Mesenchymal stem cell (in vitro differentiated cells and primary cell): ENCODE measurements around the gene C1orf52.

ENCODE experiments used
- DNase-seq: peaks from one replicate; pipeline ENCODE4 v3.0.0-alpha.2; 2013
- H2AFZ ChIP-seq: one replicate; pipeline ENCODE4 v1.6.1; 2013; ENCODE audit warnings: low read depth, mild to moderate bottlenecking, control low read depth, inconsistent platforms, low read length, moderate library complexity
- H2AK5ac ChIP-seq: 2 replicates; pipeline ENCODE4 v1.6.1; 2013; ENCODE audit warnings: low read length, moderate library complexity, mild to moderate bottlenecking, inconsistent platforms; ENCODE audit not compliant: severe bottlenecking
- H2BK120ac ChIP-seq: one replicate; pipeline ENCODE4 v1.6.1; 2013; ENCODE audit warnings: low read depth, mild to moderate bottlenecking, inconsistent platforms, low read length, moderate library complexity
- H2BK12ac ChIP-seq, 2 experiments: one replicate each; pipeline ENCODE4 v1.6.1; 2013; ENCODE audit warnings: inconsistent platforms in 2 of 2, low read length in 2 of 2, mild to moderate bottlenecking in 2 of 2, moderate library complexity in 2 of 2, control low read depth in 1 of 2
- H2BK15ac ChIP-seq: one replicate; pipeline ENCODE4 v1.6.1; 2013; ENCODE audit warnings: mild to moderate bottlenecking, low read depth, inconsistent platforms; ENCODE audit not compliant: poor library complexity, severe bottlenecking
- H2BK5ac ChIP-seq: 2 replicates; pipeline ENCODE4 v1.6.1; 2013; ENCODE audit warnings: low read depth, mild to moderate bottlenecking, low read length, control low read depth, inconsistent platforms; ENCODE audit not compliant: poor library complexity, severe bottlenecking
- H3K14ac ChIP-seq, 2 experiments: one replicate each; pipeline ENCODE4 v1.6.1; 2013; ENCODE audit warnings: inconsistent platforms in 2 of 2, low read length in 2 of 2, control low read depth in 1 of 2, mild to moderate bottlenecking in 1 of 2, moderate library complexity in 1 of 2
- H3K18ac ChIP-seq, 2 experiments: one replicate each; pipeline ENCODE4 v1.6.1; 2013; ENCODE audit warnings: inconsistent platforms in 2 of 2, low read length in 2 of 2, control low read depth in 1 of 2, low read depth in 1 of 2, mild to moderate bottlenecking in 1 of 2
- H3K23ac ChIP-seq, 2 experiments: one replicate each; pipeline ENCODE4 v1.6.1; 2013; ENCODE audit warnings: inconsistent platforms in 2 of 2, low read length in 2 of 2, mild to moderate bottlenecking in 2 of 2, moderate library complexity in 2 of 2, control low read depth in 1 of 2
- H3K27ac ChIP-seq: 2 replicates; pipeline ENCODE4 v1.5.1; 2013; ENCODE audit warnings: mild to moderate bottlenecking, moderate library complexity, low read length, control low read depth, inconsistent platforms; ENCODE audit not compliant: poor library complexity, severe bottlenecking
- H3K27me3 ChIP-seq, 2 experiments: 2 replicates each; pipeline versions ENCODE4 v1.6.1 to v1.7.0; 2013; ENCODE audit warnings: low read length in 2 of 2, mild to moderate bottlenecking in 2 of 2, moderate library complexity in 2 of 2, control low read depth in 1 of 2, inconsistent platforms in 1 of 2; ENCODE audit not compliant: control insufficient read depth in 1 of 2, insufficient read depth in 1 of 2
- H3K36me3 ChIP-seq, 2 experiments: 2 replicates each; pipeline versions ENCODE4 v1.6.1 to v1.7.0; 2013; ENCODE audit warnings: low read length in 2 of 2, control low read depth in 1 of 2, inconsistent platforms in 1 of 2, low read depth in 1 of 2, mild to moderate bottlenecking in 1 of 2; ENCODE audit not compliant: insufficient read depth in 2 of 2, control insufficient read depth in 1 of 2
- H3K4ac ChIP-seq, 2 experiments: one replicate each; pipeline ENCODE4 v1.6.1; 2013; ENCODE audit warnings: inconsistent platforms in 2 of 2, low read length in 2 of 2, mild to moderate bottlenecking in 2 of 2, moderate library complexity in 2 of 2, control low read depth in 1 of 2, low read depth in 1 of 2
- H3K4me1 ChIP-seq: 2 replicates; pipeline ENCODE4 v1.6.1; 2013; ENCODE audit warnings: low read depth, low read length, control low read depth; ENCODE audit not compliant: control insufficient read depth, insufficient read depth
- H3K4me2 ChIP-seq: 2 replicates; pipeline ENCODE4 v1.6.1; 2013; ENCODE audit warnings: low read length, mild to moderate bottlenecking, inconsistent platforms; ENCODE audit not compliant: poor library complexity, severe bottlenecking
- H3K4me3 ChIP-seq, 2 experiments: 2 replicates each; pipeline versions ENCODE4 v1.5.1 to v1.7.0; 2013; ENCODE audit warnings: low read length in 2 of 2, mild to moderate bottlenecking in 2 of 2, control low read depth in 1 of 2, low read depth in 1 of 2; ENCODE audit not compliant: insufficient read depth in 1 of 2
- H3K79me1 ChIP-seq: replicated peaks from 2 replicates; pipeline ENCODE4 v1.6.1; 2013; ENCODE audit warnings: mild to moderate bottlenecking, control low read depth, low read length, inconsistent platforms; ENCODE audit not compliant: poor library complexity, severe bottlenecking
- H3K9ac ChIP-seq: 2 replicates; pipeline ENCODE4 v1.7.0; 2013; ENCODE audit warnings: mild to moderate bottlenecking, low read length, moderate library complexity
- H3K9me3 ChIP-seq: 2 replicates; pipeline ENCODE4 v1.7.0; 2013; ENCODE audit warnings: mild to moderate bottlenecking, low read length; ENCODE audit not compliant: control insufficient read depth
- H4K8ac ChIP-seq: one replicate; pipeline ENCODE4 v1.6.1; 2013; ENCODE audit warnings: inconsistent platforms, mild to moderate bottlenecking, low read length, moderate library complexity
- H4K91ac ChIP-seq: one replicate; pipeline ENCODE4 v1.6.1; 2013; ENCODE audit warnings: mild to moderate bottlenecking, low read length, inconsistent platforms
- WGBS: methylation state at CpG from one replicate; pipeline ENCODE4 v1.1.7; 2013; ENCODE audit warnings: mixed read lengths; 5-methylcytosine and 5-hydroxymethylcytosine counted together

C1orf52 gene

DNA sequence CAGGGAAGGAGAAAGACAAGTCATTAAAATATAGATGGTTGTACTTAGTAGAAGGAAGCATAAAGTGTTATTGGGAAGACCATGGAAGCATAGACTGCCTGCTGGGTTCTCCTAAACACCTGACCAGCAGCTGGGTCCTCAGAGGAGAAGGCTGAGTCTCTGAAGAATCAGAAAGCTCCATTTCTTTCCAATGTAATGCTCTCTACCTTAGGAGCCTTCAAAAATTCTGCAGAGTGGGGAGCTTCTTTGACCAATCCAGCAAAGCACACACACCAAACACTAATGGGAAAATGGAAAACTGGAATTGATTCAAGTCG lies 38.0 kb upstream of the C1orf52 start:
- H3K18ac ChIP-seq: peak overlapping the region in 1 of 2 experiments; percentile 44
- no peaks in the 10 kb centered on the region for H3K36me3 ChIP-seq
- no peaks in the 10 kb centered on the region for H3K9me3 ChIP-seq
- no peak overlapping the region for H3K23ac ChIP-seq
- no peaks in the 10 kb centered on the region for H3K79me1 ChIP-seq
- WGBS: no CpG with 5 or more reads among the region's 1 CpG
- H3K4ac ChIP-seq: no peak overlapping the region
- DNase-seq: no peak
- no peak overlapping the region for H2BK120ac ChIP-seq
- no peak overlapping the region for H2AFZ ChIP-seq
- H3K4me1 ChIP-seq: peaks cover 19% of the 10 kb centered on the region
- H2BK15ac ChIP-seq: peak overlapping the region; percentile 85
- peak overlapping the region; percentile 91 for H3K27ac ChIP-seq
- H4K8ac ChIP-seq: no peak overlapping the region
- peak overlapping the region in 1 of 2 experiments; percentile 23 for H3K4me3 ChIP-seq
- H3K9ac ChIP-seq: peak overlapping the region; percentile 16
- H2BK12ac ChIP-seq: no peak overlapping the region
- H3K14ac ChIP-seq: no peak overlapping the region
- peak overlapping the region; percentile 59 for H2BK5ac ChIP-seq
- no peaks in the 10 kb centered on the region for H3K27me3 ChIP-seq
- peak overlapping the region; percentile 90 for H2AK5ac ChIP-seq
- no peak overlapping the region for H4K91ac ChIP-seq
- no peak overlapping the region for H3K4me2 ChIP-seq

DNA sequence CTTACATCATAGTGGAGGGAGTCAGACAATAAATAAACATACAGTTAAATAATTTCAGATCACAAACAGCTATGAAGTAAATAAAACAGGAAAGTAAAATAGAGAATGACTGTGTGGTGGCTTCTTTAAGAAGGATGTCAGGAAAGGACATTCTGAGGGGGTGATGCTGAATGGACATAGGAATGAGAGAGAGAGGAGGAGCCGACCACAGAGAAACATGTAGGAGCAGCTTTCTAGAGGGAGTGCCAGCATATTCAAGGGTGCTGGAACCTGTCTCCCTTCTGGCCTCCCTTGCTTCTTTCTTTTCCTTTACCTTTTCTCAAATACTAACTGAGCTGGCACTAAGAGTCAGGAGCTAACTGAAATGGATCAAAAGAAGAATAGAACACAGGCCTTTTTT lies 37.5 kb upstream of the C1orf52 start:
- no peak overlapping the region for H3K4me2 ChIP-seq
- no peak overlapping the region for H3K4me3 ChIP-seq
- no peak overlapping the region for H2AFZ ChIP-seq
- H3K23ac ChIP-seq: no peak overlapping the region
- no peaks in the 10 kb centered on the region for H3K79me1 ChIP-seq
- peak overlapping the region; percentile 91 for H3K27ac ChIP-seq
- no peak overlapping the region for H3K14ac ChIP-seq
- no peaks in the 10 kb centered on the region for H3K36me3 ChIP-seq
- H3K9ac ChIP-seq: peak overlapping the region; percentile 16
- peaks cover 19% of the 10 kb centered on the region for H3K4me1 ChIP-seq
- H4K91ac ChIP-seq: no peak overlapping the region
- H2BK12ac ChIP-seq: no peak overlapping the region
- no CpG with 5 or more reads among the region's 1 CpG for WGBS
- peak overlapping the region; percentile 90 for H2AK5ac ChIP-seq
- peak overlapping the region; percentile 59 for H2BK5ac ChIP-seq
- no peaks in the 10 kb centered on the region for H3K27me3 ChIP-seq
- no peak overlapping the region for H2BK15ac ChIP-seq
- no peak overlapping the region for H2BK120ac ChIP-seq
- no peak overlapping the region for H3K18ac ChIP-seq
- H4K8ac ChIP-seq: no peak overlapping the region
- no peaks in the 10 kb centered on the region for H3K9me3 ChIP-seq
- no peak overlapping the region for H3K4ac ChIP-seq
- no peak for DNase-seq

DNA sequence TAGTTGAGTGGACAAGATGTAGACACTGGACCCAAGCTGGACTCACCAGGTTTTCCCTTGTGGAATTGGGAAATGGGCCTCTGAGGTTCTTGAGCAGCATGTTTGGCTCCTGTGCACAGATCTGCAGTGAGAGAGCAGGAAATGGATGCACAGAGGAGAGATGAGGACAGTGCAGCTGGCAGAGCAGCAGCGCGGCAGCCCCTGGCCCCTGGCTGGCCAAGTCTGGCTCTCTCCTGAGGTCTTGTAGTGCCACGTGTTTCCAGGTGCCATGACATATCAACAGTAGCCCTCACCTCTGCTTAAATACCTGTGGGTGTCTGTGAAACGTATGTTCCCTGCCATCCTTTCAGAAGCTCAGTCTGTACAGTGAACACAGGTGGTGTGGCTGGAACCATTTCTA lies 36.2 kb upstream of the C1orf52 start:
- Histone ChIP-seq H3K4ac (no peak overlapping the region), H3K27me3 (no peaks in the 10 kb centered on the region), H2AK5ac (peak overlapping the region; percentile 57), H4K91ac (peak overlapping the region; percentile 53), H2BK5ac (peak overlapping the region; percentile 35), H3K9me3 (no peaks in the 10 kb centered on the region), H3K9ac (no peak overlapping the region), H3K23ac (no peak overlapping the region), H4K8ac (peak overlapping the region; percentile 73), H2BK12ac (peak overlapping the region in 1 of 2 experiments; percentile 29), H3K14ac (no peak overlapping the region), H3K27ac (peak overlapping the region; percentile 64), H2BK15ac (no peak overlapping the region), H3K18ac (no peak overlapping the region), H2AFZ (no peak overlapping the region), H3K4me3 (no peak overlapping the region), H3K4me1 (peaks cover 20% of the 10 kb centered on the region), H3K4me2 (no peak overlapping the region), H3K36me3 (no peaks in the 10 kb centered on the region), H3K79me1 (no peaks in the 10 kb centered on the region), H2BK120ac (peak overlapping the region; percentile 37)
- no peak for DNase-seq
- WGBS: 99% methylated on average over 4 of the region's 4 CpGs

DNA sequence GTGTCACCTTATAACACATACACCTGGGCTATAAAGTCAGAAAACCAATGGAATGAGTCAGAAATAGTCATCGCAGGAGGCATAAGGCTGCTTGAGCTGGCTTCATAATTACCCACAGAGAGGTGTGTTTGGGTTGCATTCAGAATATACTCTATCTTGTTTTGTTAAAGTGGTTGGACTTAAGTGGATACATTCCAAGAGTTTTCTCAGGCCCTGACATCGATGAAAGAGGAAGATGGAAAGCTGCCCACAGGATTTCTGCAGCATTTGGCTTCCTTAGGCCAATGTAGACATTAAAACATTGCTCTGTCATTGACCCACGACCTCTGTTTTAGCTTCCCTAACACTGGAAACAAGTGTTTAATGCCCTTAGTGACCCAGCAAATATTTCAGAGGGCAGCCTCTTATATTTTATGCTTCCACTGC lies 35.6 kb upstream of the C1orf52 start:
- WGBS: 3% methylated on average over 3 of the region's 3 CpGs
- no peaks in the 10 kb centered on the region for H3K79me1 ChIP-seq
- no peak for DNase-seq

More for the DNA sequence above, 35.6 kb upstream of the C1orf52 start:
- H2BK120ac ChIP-seq: no peak overlapping the region
- H3K27ac ChIP-seq: peak overlapping the region; percentile 64
- H3K18ac ChIP-seq: no peak overlapping the region
- no peak overlapping the region for H2AFZ ChIP-seq
- no peak overlapping the region for H3K4ac ChIP-seq
- no peak overlapping the region for H2BK15ac ChIP-seq
- H3K9me3 ChIP-seq: no peaks in the 10 kb centered on the region
- no peak overlapping the region for H3K4me2 ChIP-seq
- H3K23ac ChIP-seq: no peak overlapping the region
- H3K4me3 ChIP-seq: no peak overlapping the region
- H2BK12ac ChIP-seq: no peak overlapping the region
- H4K91ac ChIP-seq: no peak overlapping the region
- no peaks in the 10 kb centered on the region for H3K36me3 ChIP-seq
- H3K14ac ChIP-seq: no peak overlapping the region
- H3K9ac ChIP-seq: no peak overlapping the region
- no peak overlapping the region for H2AK5ac ChIP-seq
- no peaks in the 10 kb centered on the region for H3K27me3 ChIP-seq
- no peak overlapping the region for H2BK5ac ChIP-seq
- H4K8ac ChIP-seq: no peak overlapping the region
- H3K4me1 ChIP-seq: peaks cover 21% of the 10 kb centered on the region
